SK-N-SH (cell line): Measurements from ENCODE around the gene RASSF8. TPM values are rescaled to one million over a fixed set of nuclear protein-coding genes. Genes with fewer than 3 reads are reported as not detected.

ENCODE experiments used
- CTCF ChIA-PET: fragments of 300-600, 350-600 bp; formaldehyde crosslinking; extraction: SDS; loops from one replicate; lab custom pipeline; 2021; lab: Yijun Ruan, JAX
- POLR2A ChIA-PET: fragments of 350-600 bp; sonication (Branson Sonifier 250); formaldehyde crosslinking; extraction: SDS; loops from one replicate; lab custom pipeline; 2020; ENCODE audit warnings: antibody characterized with exemption, inconsistent platforms; lab: Yijun Ruan, JAX
- DNase-seq: peaks from one replicate; pipeline ENCODE4 v3.0.0; 2012
- H2AFZ ChIP-seq: fragments of 200-600 bp; sonication (generic); 2 replicates; pipeline ENCODE4 v1.8.1; 2016; ENCODE audit warnings: antibody characterized with exemption, mild to moderate bottlenecking, low read depth
- H3F3A ChIP-seq: fragments of 200-600 bp; sonication (generic); replicated peaks from 2 replicates; pipeline ENCODE3; 2016; ENCODE audit warnings: antibody characterized with exemption, mild to moderate bottlenecking; ENCODE audit not compliant: insufficient read depth
- H3K27ac ChIP-seq, 2 experiments: fragments of 200-500 bp in 1 of 2; fragments of 200-600 bp in 1 of 2; sonication (Bioruptor generic) in 1 of 2; sonication (generic), shearing (Covaris generic) in 1 of 2; 2 replicates each; pipeline versions ENCODE4 v1.5.1 to v1.6.1; 2014 to 2016; ENCODE audit warnings: low read depth in 2 of 2, inconsistent platforms in 1 of 2, low read length in 1 of 2, mild to moderate bottlenecking in 1 of 2, mixed read lengths in 1 of 2
- H3K27me3 ChIP-seq: fragments of 200-600 bp; sonication (generic), shearing (Covaris generic); 2 replicates; pipeline ENCODE4 v1.6.1; 2016; ENCODE audit warnings: mixed run types; ENCODE audit not compliant: insufficient read depth
- H3K36me3 ChIP-seq, 2 experiments: fragments of 200-500 bp in 1 of 2; fragments of 200-600 bp in 1 of 2; sonication (Bioruptor generic) in 1 of 2; sonication (generic) in 1 of 2; replicated peaks in 1 of 2; 2 replicates each; pipeline versions ENCODE3 to v1.5.1; 2014 to 2016; ENCODE audit warnings: low read length in 1 of 2, mild to moderate bottlenecking in 1 of 2; ENCODE audit not compliant: insufficient read depth in 2 of 2, control insufficient read depth in 1 of 2
- H3K4me1 ChIP-seq, 2 experiments: fragments of 200-500 bp in 1 of 2; fragments of 200-600 bp in 1 of 2; sonication (Bioruptor generic) in 1 of 2; sonication (generic), shearing (Covaris generic) in 1 of 2; 2 replicates each; pipeline versions ENCODE4 v1.5.1 to v1.6.1; 2014 to 2016; ENCODE audit warnings: low read depth in 1 of 2, low read length in 1 of 2, mixed run types in 1 of 2; ENCODE audit not compliant: insufficient read depth in 2 of 2, control insufficient read depth in 1 of 2
- H3K4me2 ChIP-seq: fragments of 200-600 bp; sonication (generic), shearing (Covaris generic); 2 replicates; pipeline ENCODE4 v1.6.1; 2017; ENCODE audit warnings: mixed run types
- H3K4me3 ChIP-seq, 2 experiments: fragments of 200-500 bp in 1 of 2; fragments of 200-600 bp in 1 of 2; sonication (Bioruptor generic) in 1 of 2; sonication (generic), shearing (Covaris generic) in 1 of 2; 2 replicates each; pipeline versions ENCODE4 v1.5.1 to v1.8.1; 2014 to 2016; ENCODE audit warnings: low read depth in 2 of 2, inconsistent platforms in 1 of 2, low read length in 1 of 2, mild to moderate bottlenecking in 1 of 2, mixed read lengths in 1 of 2, moderate library complexity in 1 of 2
- H3K79me2 ChIP-seq: fragments of 200-600 bp; sonication (generic); 2 replicates; pipeline ENCODE4 v1.8.1; 2017; ENCODE audit warnings: mild to moderate bottlenecking; ENCODE audit not compliant: insufficient read depth
- H3K9ac ChIP-seq: fragments of 200-600 bp; sonication (generic); 2 replicates; pipeline ENCODE4 v1.6.1; 2017; ENCODE audit warnings: mixed run types
- H3K9me2 ChIP-seq: fragments of 200-600 bp; sonication (generic); 2 replicates; pipeline ENCODE4 v1.6.1; 2017; ENCODE audit warnings: mixed run types
- H3K9me3 ChIP-seq: fragments of 200-600 bp; sonication (generic); 2 replicates; pipeline ENCODE4 v1.6.1; 2017; ENCODE audit warnings: mixed run types, mild to moderate bottlenecking, moderate library complexity
- H4K20me1 ChIP-seq: fragments of 200-600 bp; sonication (generic); 2 replicates; pipeline ENCODE4 v1.6.1; 2017; ENCODE audit warnings: mild to moderate bottlenecking, mixed run types; ENCODE audit not compliant: insufficient read depth
- CHD2 ChIP-seq: fragments of 150-350 bp; IDR thresholded peaks from 2 replicates; pipeline ENCODE4 v1.6.1; 2018; ENCODE audit warnings: low read length; ENCODE audit not compliant: partially characterized antibody
- EP300 ChIP-seq, 2 experiments: IDR thresholded peaks; 2 replicates each; pipeline versions ENCODE4 v1.4.0 to v1.6.1; 2012; ENCODE audit warnings: borderline replicate concordance in 1 of 2, low read depth in 1 of 2, low read length in 1 of 2
- FOSL2 ChIP-seq: IDR thresholded peaks from 2 replicates; pipeline ENCODE4 v1.4.0; 2012; ENCODE audit warnings: low read depth, mild to moderate bottlenecking, moderate library complexity, borderline replicate concordance
- FOXJ3 ChIP-seq: sonication (generic); formaldehyde crosslinking; IDR thresholded peaks from 2 replicates; pipeline ENCODE4 v1.5.1; 2020; ENCODE audit warnings: mild to moderate bottlenecking, missing genetic modification reagents
- FOXM1 ChIP-seq: IDR thresholded peaks from 2 replicates; pipeline ENCODE4 v1.4.0; 2012; ENCODE audit warnings: low read depth, mild to moderate bottlenecking
- MAX ChIP-seq: IDR thresholded peaks from 2 replicates; pipeline ENCODE4 v1.4.0; 2012; ENCODE audit warnings: low read depth
- MEF2A ChIP-seq: IDR thresholded peaks from 2 replicates; pipeline ENCODE4 v1.4.0; 2012; ENCODE audit warnings: low read depth, borderline replicate concordance
- NFIC ChIP-seq: IDR thresholded peaks from 2 replicates; pipeline ENCODE4 v1.4.0; 2012; ENCODE audit warnings: borderline replicate concordance
- NRF1 ChIP-seq: IDR thresholded peaks from 2 replicates; pipeline ENCODE4 v1.6.1; 2012; ENCODE audit warnings: low read depth, mild to moderate bottlenecking, low read length
- SIN3A ChIP-seq: IDR thresholded peaks from 2 replicates; pipeline ENCODE4 v1.6.1; 2012; ENCODE audit warnings: low read depth, mild to moderate bottlenecking, low read length, moderate library complexity, borderline replicate concordance
- SMC3 ChIP-seq: IDR thresholded peaks from 2 replicates; pipeline ENCODE4 v1.6.1; 2012; ENCODE audit warnings: low read depth, low read length, improper control_type of control experiment
- TCF12 ChIP-seq: IDR thresholded peaks from 2 replicates; pipeline ENCODE4 v1.4.0; 2012
- TEAD4 ChIP-seq: IDR thresholded peaks from 2 replicates; pipeline ENCODE4 v1.4.0; 2012; ENCODE audit warnings: mild to moderate bottlenecking, borderline replicate concordance; ENCODE audit not compliant: insufficient read depth
- WGBS: methylation state at CpG from one replicate; pipeline ENCODE4 v1.1.6; 2017; ENCODE audit warnings: low lambda C conversion rate; 5-methylcytosine and 5-hydroxymethylcytosine counted together
- polyA plus RNA-seq, 3 experiments: library from polyadenylated mRNA; depleted of rRNA; stranded (reverse); fragments of >200 nt; gene quantifications; 2 replicates each; pipeline ENCODE4 v1.2.3, GENCODE V29; 2012
- TF ChIP-seq, protein P1 (sequence below): IDR thresholded peaks from 2 replicates; pipeline ENCODE4 v1.4.0; 2012; ENCODE audit warnings: low read depth, borderline replicate concordance
- TF ChIP-seq, protein P2 (sequence below): fragments of 150-350 bp; IDR thresholded peaks from 2 replicates; pipeline ENCODE4 v1.6.1; 2016; ENCODE audit warnings: mild to moderate bottlenecking, low read depth, low read length
- TF ChIP-seq, protein P3 (sequence below): fragments of 150-350 bp; IDR thresholded peaks from 2 replicates; pipeline ENCODE4 v1.6.1; 2017; ENCODE audit warnings: antibody characterized with exemption, low read length, low read depth, borderline replicate concordance
- TF ChIP-seq, protein P4 (sequence below): fragments of 200-600 bp; sonication (generic); IDR thresholded peaks from 2 replicates; pipeline ENCODE4 v1.6.1; 2017; ENCODE audit warnings: antibody characterized with exemption, mild to moderate bottlenecking, moderate library complexity
- TF ChIP-seq, protein P5 (sequence below): IDR thresholded peaks from 2 replicates; pipeline ENCODE4 v1.6.1; 2012; ENCODE audit warnings: mild to moderate bottlenecking, low read depth, low read length, moderate library complexity

RASSF8 gene
- polyA plus RNA-seq, 1 of the 3 experiments (the other 2 are of a cell fraction), result 15.3 TPM

- H3K4me1 ChIP-seq, result no peaks in the 10 kb centered on the region
- no peaks in the 10 kb centered on the region for H3K9me2 ChIP-seq
- no peaks in the 10 kb centered on the region for H3K9me3 ChIP-seq
- no peaks in the 10 kb centered on the region for H3K79me2 ChIP-seq
- ChIA-PET CTCF (interaction anchor here (0.8 kb wide), 1 partner anchor 9 kb away, joined by 3 read pairs; no protein-coding TSS in a partner anchor), POLR2A (no interaction called here)
- no peak overlapping the region for H3K4me3 ChIP-seq
- H3K27me3 ChIP-seq, result no peaks in the 10 kb centered on the region
- DNase-seq, result no peak
- H3K9ac ChIP-seq, result no peak overlapping the region
- no peaks in the 10 kb centered on the region for H4K20me1 ChIP-seq
- 100% methylated on average over 2 of the region's 2 CpGs for WGBS
- no peak overlapping the region for H2AFZ ChIP-seq
- H3K4me2 ChIP-seq, result no peak overlapping the region
- no peaks in the 10 kb centered on the region for H3F3A ChIP-seq
- H3K36me3 ChIP-seq, result no peaks in the 10 kb centered on the region
- TF ChIP-seq MEF2A (no peak), SIN3A (no peak), NFIC (no peak), CHD2 (no peak), EP300 (IDR thresholded peaks at IDR 0.05; ENCODE audit: borderline replicate concordance in 1 of 2, low read depth in 1 of 2, low read length in 1 of 2) (no peak), FOXJ3 (no peak), TEAD4 (no peak), FOSL2 (no peak), FOXM1 (no peak), TCF12 (no peak), NRF1 (no peak), MAX (no peak), SMC3 (no peak)
- TF ChIP-seq, protein P1, sequence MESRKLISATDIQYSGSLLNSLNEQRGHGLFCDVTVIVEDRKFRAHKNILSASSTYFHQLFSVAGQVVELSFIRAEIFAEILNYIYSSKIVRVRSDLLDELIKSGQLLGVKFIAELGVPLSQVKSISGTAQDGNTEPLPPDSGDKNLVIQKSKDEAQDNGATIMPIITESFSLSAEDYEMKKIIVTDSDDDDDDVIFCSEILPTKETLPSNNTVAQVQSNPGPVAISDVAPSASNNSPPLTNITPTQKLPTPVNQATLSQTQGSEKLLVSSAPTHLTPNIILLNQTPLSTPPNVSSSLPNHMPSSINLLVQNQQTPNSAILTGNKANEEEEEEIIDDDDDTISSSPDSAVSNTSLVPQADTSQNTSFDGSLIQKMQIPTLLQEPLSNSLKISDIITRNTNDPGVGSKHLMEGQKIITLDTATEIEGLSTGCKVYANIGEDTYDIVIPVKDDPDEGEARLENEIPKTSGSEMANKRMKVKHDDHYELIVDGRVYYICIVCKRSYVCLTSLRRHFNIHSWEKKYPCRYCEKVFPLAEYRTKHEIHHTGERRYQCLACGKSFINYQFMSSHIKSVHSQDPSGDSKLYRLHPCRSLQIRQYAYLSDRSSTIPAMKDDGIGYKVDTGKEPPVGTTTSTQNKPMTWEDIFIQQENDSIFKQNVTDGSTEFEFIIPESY, result no peak
- TF ChIP-seq, protein P2, sequence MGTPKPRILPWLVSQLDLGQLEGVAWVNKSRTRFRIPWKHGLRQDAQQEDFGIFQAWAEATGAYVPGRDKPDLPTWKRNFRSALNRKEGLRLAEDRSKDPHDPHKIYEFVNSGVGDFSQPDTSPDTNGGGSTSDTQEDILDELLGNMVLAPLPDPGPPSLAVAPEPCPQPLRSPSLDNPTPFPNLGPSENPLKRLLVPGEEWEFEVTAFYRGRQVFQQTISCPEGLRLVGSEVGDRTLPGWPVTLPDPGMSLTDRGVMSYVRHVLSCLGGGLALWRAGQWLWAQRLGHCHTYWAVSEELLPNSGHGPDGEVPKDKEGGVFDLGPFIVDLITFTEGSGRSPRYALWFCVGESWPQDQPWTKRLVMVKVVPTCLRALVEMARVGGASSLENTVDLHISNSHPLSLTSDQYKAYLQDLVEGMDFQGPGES, result no peak
- TF ChIP-seq, protein P3, sequence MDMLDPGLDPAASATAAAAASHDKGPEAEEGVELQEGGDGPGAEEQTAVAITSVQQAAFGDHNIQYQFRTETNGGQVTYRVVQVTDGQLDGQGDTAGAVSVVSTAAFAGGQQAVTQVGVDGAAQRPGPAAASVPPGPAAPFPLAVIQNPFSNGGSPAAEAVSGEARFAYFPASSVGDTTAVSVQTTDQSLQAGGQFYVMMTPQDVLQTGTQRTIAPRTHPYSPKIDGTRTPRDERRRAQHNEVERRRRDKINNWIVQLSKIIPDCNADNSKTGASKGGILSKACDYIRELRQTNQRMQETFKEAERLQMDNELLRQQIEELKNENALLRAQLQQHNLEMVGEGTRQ, result no peak
- TF ChIP-seq, protein P4, sequence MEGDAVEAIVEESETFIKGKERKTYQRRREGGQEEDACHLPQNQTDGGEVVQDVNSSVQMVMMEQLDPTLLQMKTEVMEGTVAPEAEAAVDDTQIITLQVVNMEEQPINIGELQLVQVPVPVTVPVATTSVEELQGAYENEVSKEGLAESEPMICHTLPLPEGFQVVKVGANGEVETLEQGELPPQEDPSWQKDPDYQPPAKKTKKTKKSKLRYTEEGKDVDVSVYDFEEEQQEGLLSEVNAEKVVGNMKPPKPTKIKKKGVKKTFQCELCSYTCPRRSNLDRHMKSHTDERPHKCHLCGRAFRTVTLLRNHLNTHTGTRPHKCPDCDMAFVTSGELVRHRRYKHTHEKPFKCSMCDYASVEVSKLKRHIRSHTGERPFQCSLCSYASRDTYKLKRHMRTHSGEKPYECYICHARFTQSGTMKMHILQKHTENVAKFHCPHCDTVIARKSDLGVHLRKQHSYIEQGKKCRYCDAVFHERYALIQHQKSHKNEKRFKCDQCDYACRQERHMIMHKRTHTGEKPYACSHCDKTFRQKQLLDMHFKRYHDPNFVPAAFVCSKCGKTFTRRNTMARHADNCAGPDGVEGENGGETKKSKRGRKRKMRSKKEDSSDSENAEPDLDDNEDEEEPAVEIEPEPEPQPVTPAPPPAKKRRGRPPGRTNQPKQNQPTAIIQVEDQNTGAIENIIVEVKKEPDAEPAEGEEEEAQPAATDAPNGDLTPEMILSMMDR, result no peak
- TF ChIP-seq, protein P5, sequence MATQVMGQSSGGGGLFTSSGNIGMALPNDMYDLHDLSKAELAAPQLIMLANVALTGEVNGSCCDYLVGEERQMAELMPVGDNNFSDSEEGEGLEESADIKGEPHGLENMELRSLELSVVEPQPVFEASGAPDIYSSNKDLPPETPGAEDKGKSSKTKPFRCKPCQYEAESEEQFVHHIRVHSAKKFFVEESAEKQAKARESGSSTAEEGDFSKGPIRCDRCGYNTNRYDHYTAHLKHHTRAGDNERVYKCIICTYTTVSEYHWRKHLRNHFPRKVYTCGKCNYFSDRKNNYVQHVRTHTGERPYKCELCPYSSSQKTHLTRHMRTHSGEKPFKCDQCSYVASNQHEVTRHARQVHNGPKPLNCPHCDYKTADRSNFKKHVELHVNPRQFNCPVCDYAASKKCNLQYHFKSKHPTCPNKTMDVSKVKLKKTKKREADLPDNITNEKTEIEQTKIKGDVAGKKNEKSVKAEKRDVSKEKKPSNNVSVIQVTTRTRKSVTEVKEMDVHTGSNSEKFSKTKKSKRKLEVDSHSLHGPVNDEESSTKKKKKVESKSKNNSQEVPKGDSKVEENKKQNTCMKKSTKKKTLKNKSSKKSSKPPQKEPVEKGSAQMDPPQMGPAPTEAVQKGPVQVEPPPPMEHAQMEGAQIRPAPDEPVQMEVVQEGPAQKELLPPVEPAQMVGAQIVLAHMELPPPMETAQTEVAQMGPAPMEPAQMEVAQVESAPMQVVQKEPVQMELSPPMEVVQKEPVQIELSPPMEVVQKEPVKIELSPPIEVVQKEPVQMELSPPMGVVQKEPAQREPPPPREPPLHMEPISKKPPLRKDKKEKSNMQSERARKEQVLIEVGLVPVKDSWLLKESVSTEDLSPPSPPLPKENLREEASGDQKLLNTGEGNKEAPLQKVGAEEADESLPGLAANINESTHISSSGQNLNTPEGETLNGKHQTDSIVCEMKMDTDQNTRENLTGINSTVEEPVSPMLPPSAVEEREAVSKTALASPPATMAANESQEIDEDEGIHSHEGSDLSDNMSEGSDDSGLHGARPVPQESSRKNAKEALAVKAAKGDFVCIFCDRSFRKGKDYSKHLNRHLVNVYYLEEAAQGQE, result no peak
- no peak overlapping the region for H3K27ac ChIP-seq
These were observed 43.9 kb upstream of the RASSF8 start for GRCh38 chr12:25914551-25914950.
